Neural progenitor cell (in vitro differentiated cells): Measurements from ENCODE around the gene CSK. TPM values are rescaled to one million over a fixed set of nuclear protein-coding genes. Genes with fewer than 3 reads are reported as not detected.

ENCODE experiments used
- DNase-seq: peaks from one replicate; pipeline ENCODE4 v3.0.0-alpha.2; 2016; ENCODE audit warnings: low spot score
- H2AFZ ChIP-seq: fragments of 200-600 bp; sonication (generic); replicated peaks from 2 replicates; pipeline ENCODE4 v1.6.1; 2016; ENCODE audit warnings: antibody characterized with exemption
- H3F3A ChIP-seq: fragments of 200-600 bp; sonication (generic); 2 replicates; pipeline ENCODE4 v1.6.1; 2016; ENCODE audit warnings: antibody characterized with exemption, low read depth
- H3K27ac ChIP-seq: fragments of 200-600 bp; sonication (generic); 2 replicates; pipeline ENCODE4 v1.5.1; 2016; ENCODE audit warnings: mild to moderate bottlenecking
- H3K27me3 ChIP-seq: fragments of 200-600 bp; sonication (generic); 2 replicates; pipeline ENCODE4 v1.6.1; 2016; ENCODE audit warnings: mild to moderate bottlenecking, moderate library complexity
- H3K36me3 ChIP-seq: fragments of 200-600 bp; sonication (generic); 2 replicates; pipeline ENCODE4 v1.5.1; 2016
- H3K4me1 ChIP-seq: fragments of 200-600 bp; sonication (generic); 2 replicates; pipeline ENCODE4 v1.6.1; 2016; ENCODE audit warnings: mixed run types
- H3K4me2 ChIP-seq: fragments of 200-600 bp; sonication (generic); 2 replicates; pipeline ENCODE4 v1.6.1; 2016
- H3K4me3 ChIP-seq: fragments of 200-600 bp; sonication (generic); 2 replicates; pipeline ENCODE4 v1.5.1; 2016
- H3K79me2 ChIP-seq: fragments of 200-600 bp; sonication (generic); 2 replicates; pipeline ENCODE4 v1.6.1; 2016; ENCODE audit warnings: low read depth
- H3K9ac ChIP-seq: fragments of 200-600 bp; sonication (generic); 2 replicates; pipeline ENCODE4 v1.6.1; 2016
- H3K9me3 ChIP-seq: fragments of 200-600 bp; sonication (generic); 2 replicates; pipeline ENCODE4 v1.5.1; 2016; ENCODE audit warnings: low read depth
- H4K20me1 ChIP-seq: fragments of 200-600 bp; sonication (generic); 2 replicates; pipeline ENCODE4 v1.6.1; 2016; ENCODE audit warnings: low read depth
- H3K27ac Mint-ChIP-seq: 3 replicates; pipeline ENCODE4 v1.8.0; 2021; ENCODE audit warnings: mixed read lengths
- H3K27me3 Mint-ChIP-seq: 2 replicates; pipeline ENCODE4 v1.8.0; 2022; ENCODE audit warnings: low read depth, mild to moderate bottlenecking, inconsistent platforms, moderate library complexity, mixed read lengths; ENCODE audit not compliant: insufficient read depth
- H3K36me3 Mint-ChIP-seq: 3 replicates; pipeline ENCODE4 v1.8.0; 2021; ENCODE audit warnings: mixed read lengths
- H3K4me1 Mint-ChIP-seq: 3 replicates; pipeline ENCODE4 v1.8.0; 2021; ENCODE audit warnings: mixed read lengths
- H3K4me3 Mint-ChIP-seq: 3 replicates; pipeline ENCODE4 v1.8.0; 2021; ENCODE audit warnings: mild to moderate bottlenecking, moderate library complexity, mixed read lengths
- H3K9me3 Mint-ChIP-seq: 3 replicates; pipeline ENCODE4 v1.8.0; 2020; ENCODE audit warnings: mixed read lengths
- CTCF ChIP-seq: fragments of 200-600 bp; sonication (generic); IDR thresholded peaks from 2 replicates; pipeline ENCODE4 v1.5.1; 2017; ENCODE audit warnings: antibody characterized with exemption, mild to moderate bottlenecking
- EZH2 ChIP-seq: fragments of 200-600 bp; sonication (generic); IDR thresholded peaks from 2 replicates; pipeline ENCODE4 v1.6.1; 2017; ENCODE audit warnings: antibody characterized with exemption, mild to moderate bottlenecking, moderate library complexity
- EZH2phosphoT487 ChIP-seq: fragments of 200-600 bp; sonication (generic); IDR thresholded peaks from 2 replicates; pipeline ENCODE4 v1.6.1; 2017; ENCODE audit warnings: antibody characterized with exemption
- total RNA-seq: library from RNA; depleted of rRNA; stranded (reverse); fragments of >200 nt; gene quantifications from 2 replicates; pipeline ENCODE4 v1.2.3, GENCODE V29; 2015; ENCODE audit warnings: low replicate concordance

The CSK gene
- total RNA-seq, 1 donor from 2014 or later = 18.3 TPM

DNA sequence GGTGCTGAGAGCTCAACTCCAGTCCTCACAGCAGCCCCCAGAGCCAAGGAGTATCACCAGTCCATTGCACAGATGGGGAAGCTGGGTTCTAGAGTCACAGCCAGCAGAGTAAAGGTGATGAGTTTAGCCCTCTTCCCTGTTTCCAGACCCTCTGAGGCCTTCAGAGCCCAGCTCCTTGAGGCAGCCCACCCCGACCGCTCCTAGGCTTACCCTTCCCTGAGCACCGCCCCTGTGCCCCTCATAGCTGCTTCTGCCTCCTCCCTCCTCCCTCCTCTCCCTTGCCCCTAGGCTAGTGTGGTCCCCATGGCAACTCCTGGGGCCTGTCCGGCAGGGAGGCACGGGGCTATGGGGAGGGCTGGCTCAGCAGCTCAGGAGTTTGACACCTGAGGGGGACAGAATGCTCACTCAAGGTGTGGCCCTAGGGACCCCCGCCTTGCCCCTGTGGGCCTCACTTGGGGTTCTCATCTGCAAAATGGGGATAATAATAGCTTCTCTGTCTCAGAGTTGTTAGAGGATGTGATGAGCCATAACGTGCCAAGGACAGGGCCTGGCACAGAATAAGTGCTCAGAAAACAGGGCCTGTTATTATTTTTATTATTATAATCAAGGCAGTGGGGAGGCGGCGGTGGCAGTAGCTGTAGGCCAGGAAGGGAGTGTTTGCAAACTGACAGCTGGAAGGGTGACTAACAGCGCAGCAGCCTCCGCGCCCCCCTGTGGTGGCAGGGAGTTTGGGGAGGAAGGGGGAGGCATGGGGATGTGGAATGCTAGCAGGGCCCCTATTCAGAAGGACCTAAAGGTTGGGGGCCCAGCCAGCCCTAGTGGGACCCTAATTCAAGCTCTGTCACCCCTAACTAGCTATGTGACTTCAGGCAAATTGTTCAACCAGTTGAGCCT lies 11.5 kb downstream of the CSK start:
- no peaks in the 10 kb centered on the region for H3K9me3 Mint-ChIP-seq
- Histone ChIP-seq H4K20me1 (peaks cover 95% of the 10 kb centered on the region), H3K9me3 (no peaks in the 10 kb centered on the region), H3K4me2 (no peak overlapping the region), H3F3A (no peaks in the 10 kb centered on the region), H3K27me3 (no peaks in the 10 kb centered on the region), H3K4me1 (peaks cover 18% of the 10 kb centered on the region), H3K27ac (no peak overlapping the region), H3K9ac (no peak overlapping the region), H2AFZ (no peak overlapping the region), H3K79me2 (peaks cover 48% of the 10 kb centered on the region), H3K4me3 (no peak overlapping the region), H3K36me3 (no peaks in the 10 kb centered on the region)
- H3K27ac Mint-ChIP-seq = peak overlapping the region; percentile 82
- peaks cover 2% of the 10 kb centered on the region for H3K36me3 Mint-ChIP-seq
- peaks cover 32% of the 10 kb centered on the region for H3K4me1 Mint-ChIP-seq
- no peaks in the 10 kb centered on the region for H3K27me3 Mint-ChIP-seq
- TF ChIP-seq CTCF (no peak), EZH2 (no peak), EZH2phosphoT487 (no peak)
- no peak overlapping the region for H3K4me3 Mint-ChIP-seq
- DNase-seq = no peak

GRCh38 chr15:74794248-74794969 lies 12.5 kb downstream of the CSK start:
- no peak for DNase-seq
- H3K27me3 Mint-ChIP-seq = peaks cover 2% of the 10 kb centered on the region
- no peak overlapping the region for H3K4me3 Mint-ChIP-seq
- peaks cover 2% of the 10 kb centered on the region for H3K36me3 Mint-ChIP-seq
- no peak overlapping the region for H3K27ac ChIP-seq
- peak overlapping the region; percentile 63 for H3K27ac Mint-ChIP-seq
- peaks cover 94% of the 10 kb centered on the region for H4K20me1 ChIP-seq
- no peak overlapping the region for H3K4me2 ChIP-seq
- H3K79me2 ChIP-seq = peaks cover 37% of the 10 kb centered on the region
- H3K9me3 ChIP-seq = no peaks in the 10 kb centered on the region
- peaks cover 8% of the 10 kb centered on the region for H3K4me1 ChIP-seq
- H3K4me1 Mint-ChIP-seq = peaks cover 27% of the 10 kb centered on the region
- H3K36me3 ChIP-seq = no peaks in the 10 kb centered on the region
- H2AFZ ChIP-seq = no peak overlapping the region
- no peaks in the 10 kb centered on the region for H3K9me3 Mint-ChIP-seq
- no peaks in the 10 kb centered on the region for H3K27me3 ChIP-seq
- H3K4me3 ChIP-seq = no peak overlapping the region
- TF ChIP-seq EZH2phosphoT487 (no peak), CTCF (no peak), EZH2 (no peak)
- H3K9ac ChIP-seq = no peak overlapping the region
- H3F3A ChIP-seq = no peaks in the 10 kb centered on the region

- H3K27ac Mint-ChIP-seq = peak overlapping the region; percentile 63
- no peaks in the 10 kb centered on the region for H3F3A ChIP-seq
- no peak overlapping the region for H2AFZ ChIP-seq
- H3K9me3 Mint-ChIP-seq = no peaks in the 10 kb centered on the region
- H3K4me1 Mint-ChIP-seq = peaks cover 24% of the 10 kb centered on the region
- no peak overlapping the region for H3K27ac ChIP-seq
- TF ChIP-seq EZH2phosphoT487 = no peak
- no peak for TF ChIP-seq CTCF
- TF ChIP-seq EZH2 = no peak
- H3K4me3 Mint-ChIP-seq = no peak overlapping the region
- H3K79me2 ChIP-seq = peaks cover 32% of the 10 kb centered on the region
- peaks cover 2% of the 10 kb centered on the region for H3K36me3 Mint-ChIP-seq
- no peaks in the 10 kb centered on the region for H3K27me3 ChIP-seq
- no peak for DNase-seq
- peaks cover 94% of the 10 kb centered on the region for H4K20me1 ChIP-seq
- H3K27me3 Mint-ChIP-seq = peaks cover 2% of the 10 kb centered on the region
- H3K4me1 ChIP-seq = peaks cover 8% of the 10 kb centered on the region
- no peak overlapping the region for H3K4me3 ChIP-seq
- no peaks in the 10 kb centered on the region for H3K36me3 ChIP-seq
- H3K9me3 ChIP-seq = no peaks in the 10 kb centered on the region
- H3K9ac ChIP-seq = no peak overlapping the region
- no peak overlapping the region for H3K4me2 ChIP-seq
Observed at GRCh38 chr15:74794970-74795349, 13.1 kb downstream of the CSK start.
